HG03175 (cell line): ENCODE data around the gene LGALS9.

Source experiments
- ATAC-seq: cut with Tn5 transposase; IDR thresholded peaks from one replicate; pipeline ENCODE4 v1.9.1; 2021; ENCODE audit warnings: mild to moderate bottlenecking, moderate library complexity; ENCODE audit not compliant: unreplicated experiment

Gene LGALS9

GRCh38 chr17:27602721-27603420 lies 28.1 kb upstream of the LGALS9 start:
- ATAC-seq, result no peak

- ATAC-seq, result no peak
Observed at GRCh38 chr17:27603421-27603770, 27.6 kb upstream of the LGALS9 start.

GRCh38 chr17:27603880-27604794 lies 26.9 kb upstream of the LGALS9 start:
- ATAC-seq, result no peak

- ATAC-seq, result no peak
Observed at GRCh38 chr17:27605409-27605808, 25.6 kb upstream of the LGALS9 start.

GRCh38 chr17:27607521-27608091 lies 23.4 kb upstream of the LGALS9 start:
- ATAC-seq, result no peak

GRCh38 chr17:27608328-27609230 lies 22.4 kb upstream of the LGALS9 start:
- peak; percentile 42 for ATAC-seq

- ATAC-seq, result no peak
Observed at GRCh38 chr17:27609611-27610303, 21.2 kb upstream of the LGALS9 start.

- no peak for ATAC-seq
Observed at GRCh38 chr17:27610304-27610677, 20.7 kb upstream of the LGALS9 start.

GRCh38 chr17:27612160-27612770 lies 18.7 kb upstream of the LGALS9 start:
- ATAC-seq, result no peak

- ATAC-seq, result no peak
Observed at GRCh38 chr17:27613433-27613832, 17.6 kb upstream of the LGALS9 start.

- no peak for ATAC-seq
Observed at GRCh38 chr17:27615121-27615520, 15.9 kb upstream of the LGALS9 start.

- ATAC-seq, result no peak
Observed at GRCh38 chr17:27616414-27616813, 14.6 kb upstream of the LGALS9 start.

GRCh38 chr17:27618417-27618816 lies 12.6 kb upstream of the LGALS9 start:
- no peak for ATAC-seq

GRCh38 chr17:27620721-27621120 lies 10.3 kb upstream of the LGALS9 start:
- ATAC-seq, result no peak

- ATAC-seq, result no peak
Observed at GRCh38 chr17:27621536-27621935, 9.5 kb upstream of the LGALS9 start.

- no peak for ATAC-seq
Observed at GRCh38 chr17:27621942-27622559, 8.9 kb upstream of the LGALS9 start.

- ATAC-seq, result no peak
Observed at GRCh38 chr17:27622986-27623385, 8.0 kb upstream of the LGALS9 start.

- ATAC-seq, result no peak
Observed at GRCh38 chr17:27623614-27624013, 7.4 kb upstream of the LGALS9 start.

GRCh38 chr17:27624539-27624938 lies 6.4 kb upstream of the LGALS9 start:
- ATAC-seq, result no peak
